Thyroid gland (tissue), 4 donors: Measurements from ENCODE around the gene CRTC3. TPM values are rescaled to one million over a fixed set of nuclear protein-coding genes. Genes with fewer than 3 reads are reported as not detected.

ENCODE experiments used
- DNase-seq, 2 donors: peaks; one replicate each; pipeline ENCODE4 v3.0.0-alpha.2; 2019
- H3K27ac ChIP-seq, 3 donors: fragments of 200-600 bp; sonication (generic); 1 replicate in 2 of 3; 2 replicates in 1 of 3; pipeline ENCODE4 v1.5.1; 2016 to 2019; ENCODE audit warnings: mild to moderate bottlenecking in 1 of 3, moderate library complexity in 1 of 3
- H3K27me3 ChIP-seq: fragments of 200-600 bp; sonication (generic); one replicate; pipeline ENCODE4 v1.5.1; 2019
- H3K36me3 ChIP-seq, 2 donors: fragments of 200-600 bp; sonication (generic); one replicate each; pipeline ENCODE4 v1.5.1; 2016 to 2019
- H3K4me1 ChIP-seq, 2 donors: fragments of 200-600 bp; sonication (generic); one replicate each; pipeline ENCODE4 v1.5.1; 2017 to 2019
- H3K4me3 ChIP-seq, 3 donors: fragments of 200-600 bp; sonication (generic); replicated peaks in 1 of 3; 1 replicate in 2 of 3; 2 replicates in 1 of 3; pipeline ENCODE4 v1.5.1; 2016; ENCODE audit warnings: mild to moderate bottlenecking in 1 of 3
- H3K9me3 ChIP-seq: fragments of 200-600 bp; sonication (generic); one replicate; pipeline ENCODE4 v1.5.1; 2017
- CTCF ChIP-seq, 6 experiments: fragments of 200-600 bp in 3 of 6; fragments of 450-650 bp in 3 of 6; sonication (generic) in 3 of 6; IDR thresholded peaks; one replicate each; pipeline ENCODE4 v1.5.1; 2016 to 2019; ENCODE audit warnings: antibody characterized with exemption in 6 of 6, mild to moderate bottlenecking in 2 of 6, inconsistent platforms in 1 of 6, moderate library complexity in 1 of 6
- POLR2A ChIP-seq, 2 donors: fragments of 450-650 bp; IDR thresholded peaks; one replicate each; pipeline ENCODE4 v1.6.1; 2017; ENCODE audit warnings: antibody characterized with exemption in 2 of 2, mild to moderate bottlenecking in 2 of 2, moderate library complexity in 1 of 2
- WGBS, 2 donors: methylation state at CpG; one replicate each; pipeline ENCODE4 v1.1.5; 2017; 5-methylcytosine and 5-hydroxymethylcytosine counted together
- intact Hi-C: fragments of 100-400 bp; cut with DNase I; formaldehyde crosslinking; loops from one replicate; pipeline ENCODE4 v1.15.1; 2023
- total RNA-seq, 4 donors: library from RNA; depleted of rRNA; stranded (reverse); fragments of >200 nt; gene quantifications; one replicate each; pipeline ENCODE4 v1.2.3, GENCODE V29; 2016

The CRTC3 gene
- total RNA-seq, 4 donors from 2014 or later: 49.4 to 76.0 (median 62.6) TPM

- H3K4me1 ChIP-seq: peaks cover 74 to 91% of the 10 kb centered on the region in 2 donors
- intact Hi-C loops: no loop called here
- TF ChIP-seq CTCF (IDR thresholded peaks at IDR 0.05): no peak
- TF ChIP-seq POLR2A (IDR thresholded peaks at IDR 0.05): no peak
- WGBS, 2 donors: 76 to 79% methylated on average over 5 of the region's 5 CpGs
- H3K27me3 ChIP-seq: no peaks in the 10 kb centered on the region
- H3K9me3 ChIP-seq: no peaks in the 10 kb centered on the region
- DNase-seq: no peak
- no peaks in the 10 kb centered on the region for H3K36me3 ChIP-seq
- no peak overlapping the region for H3K4me3 ChIP-seq
- peak overlapping the region; percentile 41 to 89 (median 78) for H3K27ac ChIP-seq
Measured at GRCh38 chr15:90561344-90562244, 31.9 kb downstream of the CRTC3 start.

GRCh38 chr15:90562669-90563068 is 32.9 kb downstream of the CRTC3 start:
- DNase-seq: no peak
- Histone ChIP-seq H3K27me3 (no peaks in the 10 kb centered on the region), H3K36me3 (no peaks in the 10 kb centered on the region), H3K4me3 (no peak overlapping the region), H3K4me1 (peaks cover 67 to 82% of the 10 kb centered on the region in 2 donors), H3K27ac (peak overlapping the region in 2 of 3 donors; percentile 78 to 89), H3K9me3 (no peaks in the 10 kb centered on the region)
- intact Hi-C loops: no loop called here
- TF ChIP-seq CTCF (IDR thresholded peaks at IDR 0.05): no peak
- no peak for TF ChIP-seq POLR2A (IDR thresholded peaks at IDR 0.05)
- WGBS, 2 donors: 94 to 96% methylated on average over 5 of the region's 5 CpGs

GRCh38 chr15:90563463-90563862 is 33.7 kb downstream of the CRTC3 start:
- peak in 1 of 2 donors; percentile 22 for TF ChIP-seq POLR2A (IDR thresholded peaks at IDR 0.05)
- no peak for TF ChIP-seq CTCF (IDR thresholded peaks at IDR 0.05)
- Histone ChIP-seq H3K36me3 (no peaks in the 10 kb centered on the region), H3K27ac (peak overlapping the region; percentile 46 to 89 (median 78)), H3K4me1 (peaks cover 59 to 74% of the 10 kb centered on the region in 2 donors), H3K27me3 (no peaks in the 10 kb centered on the region), H3K9me3 (no peaks in the 10 kb centered on the region), H3K4me3 (no peak overlapping the region)
- DNase-seq: peak; percentile 44 to 52
- intact Hi-C loops: no loop called here
- WGBS, 2 donors: 48 to 62% methylated on average over 3 of the region's 3 CpGs

GRCh38 chr15:90564051-90564450 is 34.3 kb downstream of the CRTC3 start:
- H3K4me1 ChIP-seq: peaks cover 53 to 68% of the 10 kb centered on the region in 2 donors
- H3K27me3 ChIP-seq: no peaks in the 10 kb centered on the region
- intact Hi-C loops: no loop called here
- WGBS, 2 donors: 81 to 94% methylated on average over 1 of the region's 1 CpG
- H3K27ac ChIP-seq: peak overlapping the region; percentile 46 to 89 (median 78)
- TF ChIP-seq POLR2A (IDR thresholded peaks at IDR 0.05) (no peak), CTCF (IDR thresholded peaks at IDR 0.05) (no peak)
- no peaks in the 10 kb centered on the region for H3K36me3 ChIP-seq
- H3K9me3 ChIP-seq: no peaks in the 10 kb centered on the region
- DNase-seq: no peak
- no peak overlapping the region for H3K4me3 ChIP-seq

- Histone ChIP-seq H3K4me3 (no peak overlapping the region), H3K27ac (peak overlapping the region in 2 of 3 donors; percentile 78 to 89), H3K36me3 (no peaks in the 10 kb centered on the region), H3K27me3 (no peaks in the 10 kb centered on the region), H3K4me1 (peaks cover 48 to 66% of the 10 kb centered on the region in 2 donors), H3K9me3 (no peaks in the 10 kb centered on the region)
- 87 to 99% methylated on average over 2 of the region's 2 CpGs for WGBS, 2 donors
- intact Hi-C loops: no loop called here
- DNase-seq: no peak
- no peak for TF ChIP-seq CTCF (IDR thresholded peaks at IDR 0.05)
- no peak for TF ChIP-seq POLR2A (IDR thresholded peaks at IDR 0.05)
Measured at GRCh38 chr15:90564590-90564989, 34.9 kb downstream of the CRTC3 start.
